Activated naive CD4-positive, alpha-beta T cell treated with anti-CD3 and anti-CD28 coated beads, Interleukin-2, amount 50 U/mL, for 72 hours (primary cell): ENCODE measurements around the gene RSPH1. TPM values are rescaled to one million over a fixed set of nuclear protein-coding genes. Genes with fewer than 3 reads are reported as not detected.

Source experiments
- ATAC-seq, 2 donors: fragments of 150-1000 bp; cut with Tn5 transposase; 2 replicates each; pipeline ENCODE4 v1.10.0; 2021; ENCODE audit warnings: mild to moderate bottlenecking in 2 of 2, moderate library complexity in 2 of 2
- DNase-seq, 2 donors: peaks; one replicate each; pipeline ENCODE4 v3.0.0; 2021 to 2022; ENCODE audit warnings: low spot score in 2 of 2
- H3K27ac Mint-ChIP-seq, 2 donors: one replicate each; pipeline ENCODE4 v1.8.0; 2022; ENCODE audit warnings: mild to moderate bottlenecking in 2 of 2, mixed read lengths in 2 of 2
- H3K36me3 Mint-ChIP-seq, 2 donors: one replicate each; pipeline ENCODE4 v1.8.0; 2022; ENCODE audit warnings: mixed read lengths in 2 of 2
- H3K9me3 Mint-ChIP-seq, 2 donors: one replicate each; pipeline ENCODE4 v1.8.0; 2022; ENCODE audit warnings: mixed read lengths in 2 of 2
- total RNA-seq, 2 donors: library from RNA; stranded (reverse); gene quantifications; one replicate each; pipeline ENCODE4 v1.2.3, GENCODE V29; 2022

RSPH1 gene
- total RNA-seq, 2 donors from 2014 or later: 0.11 to 0.33 TPM

DNA sequence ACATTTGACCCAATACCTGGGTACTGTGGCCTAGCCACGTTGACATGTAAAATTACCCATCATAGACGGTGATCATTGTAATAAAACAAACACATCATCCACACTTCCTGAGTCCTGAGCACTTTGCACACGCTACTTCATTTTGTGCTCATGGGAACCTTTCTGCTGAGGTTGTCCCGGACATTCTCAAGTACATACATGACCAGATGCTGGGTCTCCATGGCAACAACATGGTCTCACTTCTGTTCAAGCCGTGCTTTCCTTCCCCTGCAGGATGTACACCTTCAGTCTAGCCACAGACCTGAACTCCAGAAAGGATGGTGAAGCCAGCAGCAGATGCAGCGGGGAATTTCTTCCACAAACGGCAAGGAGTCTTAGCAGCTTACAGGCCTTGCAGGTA is 69.6 kb downstream of the RSPH1 start:
- no peak for ATAC-seq
- Mint-ChIP-seq H3K36me3 (peaks cover 17 to 69% of the 10 kb centered on the region in 2 donors), H3K9me3 (no peaks in the 10 kb centered on the region), H3K27ac (no peak overlapping the region)
- no peak for DNase-seq

DNA sequence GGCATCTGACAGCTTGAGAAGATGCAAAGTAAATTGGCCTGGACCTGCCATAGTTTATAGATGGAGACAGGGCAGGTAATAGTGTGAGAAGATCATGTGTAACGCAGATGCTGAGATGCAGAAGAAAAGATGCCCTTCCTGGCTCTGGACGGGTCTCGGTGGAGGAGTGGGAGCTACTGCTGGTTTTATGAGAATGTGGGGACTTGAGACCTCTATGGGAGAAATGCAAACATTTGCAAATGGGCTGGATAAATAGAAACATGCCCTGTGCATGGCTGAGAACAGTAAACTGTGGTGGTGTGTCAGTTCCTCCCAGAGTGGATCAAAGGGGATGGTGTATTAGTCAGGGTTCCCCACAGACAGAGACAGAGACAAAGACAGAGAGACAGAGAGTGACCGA is 70.4 kb downstream of the RSPH1 start:
- Mint-ChIP-seq H3K36me3 (peaks cover 17 to 70% of the 10 kb centered on the region in 2 donors), H3K9me3 (no peaks in the 10 kb centered on the region), H3K27ac (peak overlapping the region; percentile 84 to 85)
- ATAC-seq (peak; percentile 72 to 80), DNase-seq (peak; percentile 33 to 55)

DNA sequence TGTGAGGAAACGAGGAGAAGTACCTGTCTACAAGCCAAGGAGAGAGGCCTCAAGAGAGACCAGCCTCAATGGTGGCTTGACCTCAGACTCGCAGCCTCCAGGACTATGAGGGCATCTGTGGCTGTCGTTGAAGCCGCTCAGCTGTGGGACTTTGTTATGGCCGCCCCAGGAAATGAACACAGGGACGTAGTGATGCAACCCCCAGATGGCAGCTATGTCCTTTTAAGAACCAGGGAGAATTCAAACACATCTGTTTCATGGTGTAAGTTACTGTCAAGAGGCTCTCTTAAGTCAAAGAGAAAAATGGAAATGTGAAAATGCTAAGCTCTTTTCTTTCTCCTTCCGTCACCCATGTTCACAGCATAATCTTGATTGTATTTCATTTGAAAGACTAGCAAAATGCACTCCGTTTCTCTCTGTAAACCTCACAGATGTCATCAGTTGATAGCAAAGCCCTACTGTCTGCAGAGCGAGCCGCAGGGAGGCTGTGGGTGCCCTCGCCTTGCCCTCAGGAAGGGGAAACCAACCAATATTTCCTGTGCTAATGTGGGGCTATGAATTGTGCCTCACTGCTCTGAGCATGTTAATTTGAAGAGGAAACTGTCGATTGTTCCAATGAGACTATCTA is 71.0 kb downstream of the RSPH1 start:
- Mint-ChIP-seq H3K36me3 (peaks cover 17 to 76% of the 10 kb centered on the region in 2 donors), H3K27ac (peak overlapping the region; percentile 84 to 95), H3K9me3 (no peaks in the 10 kb centered on the region)
- ATAC-seq (peak; percentile 58 to 61), DNase-seq (peak; percentile 44 to 72)

DNA sequence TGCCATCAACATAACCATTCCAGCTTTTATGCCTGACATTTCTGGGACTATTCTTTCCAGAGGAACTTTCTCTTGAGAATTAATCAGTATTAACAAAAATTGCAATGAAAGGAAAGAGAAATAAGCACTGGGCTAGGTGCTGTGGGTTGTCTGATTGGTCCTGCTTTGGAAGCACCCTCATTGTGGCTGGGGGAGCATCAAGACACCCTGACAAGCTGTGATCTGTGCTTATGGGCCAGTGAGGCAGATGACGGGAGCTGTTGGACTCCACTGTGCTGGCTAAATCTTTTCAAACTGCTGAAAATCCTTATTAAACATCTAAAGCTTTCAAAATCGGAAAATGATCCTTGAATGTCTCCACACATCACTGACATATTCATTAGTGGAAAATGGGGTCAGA is 72.3 kb downstream of the RSPH1 start:
- Mint-ChIP-seq H3K9me3 (peaks cover 0 to 9% of the 10 kb centered on the region in 2 donors), H3K27ac (peak overlapping the region in 1 of 2 donors; percentile 84), H3K36me3 (peaks cover 29 to 85% of the 10 kb centered on the region in 2 donors)
- ATAC-seq (no peak), DNase-seq (no peak)

DNA sequence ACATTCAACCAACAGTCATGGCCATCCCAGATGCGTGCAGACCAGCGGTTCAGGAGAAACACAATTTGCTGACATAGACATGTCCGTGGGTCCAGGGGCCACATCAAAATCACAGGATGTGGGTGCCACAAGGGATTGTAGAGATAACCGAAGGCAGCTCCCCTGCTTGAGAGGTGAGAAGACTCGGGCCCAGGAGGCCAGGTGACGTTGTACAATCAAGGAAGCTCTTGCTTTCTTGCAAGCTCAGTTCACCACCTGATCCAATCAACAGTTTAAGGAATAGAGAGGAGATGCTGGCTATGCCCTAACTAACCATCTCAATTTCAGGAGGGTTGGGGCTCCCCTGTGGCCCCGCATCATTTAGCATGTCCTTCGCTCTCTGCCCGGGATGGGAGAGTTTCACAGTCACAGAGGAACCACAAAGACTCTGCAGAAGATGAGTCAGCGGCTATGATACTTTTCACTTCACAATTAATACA is 72.8 kb downstream of the RSPH1 start:
- Mint-ChIP-seq H3K36me3 (peaks cover 33 to 88% of the 10 kb centered on the region in 2 donors), H3K9me3 (peaks cover 0 to 9% of the 10 kb centered on the region in 2 donors), H3K27ac (peak overlapping the region; percentile 57 to 84)
- ATAC-seq: peak; percentile 69 to 72
- DNase-seq: peak; percentile 58 to 75

Other genes starting within 250 kb of the RSPH1 start
- gene TFF3, start 180.8 kb downstream of the RSPH1 start, total RNA-seq: not detected
- gene TFF2, start 145.2 kb downstream of the RSPH1 start, total RNA-seq: not detected
- not detected for gene TFF1, start 129.7 kb downstream of the RSPH1 start, total RNA-seq
- gene TMPRSS3, start 100.2 kb downstream of the RSPH1 start, total RNA-seq: 10 to 100 TPM in 1 of 2 donors, 1 to 10 TPM in 1; 9.8 to 68.6 TPM
- gene UBASH3A, start 92.3 kb downstream of the RSPH1 start, total RNA-seq: 10 to 100 TPM; 13.0 to 51.9 TPM
- gene SLC37A1, start 17.6 kb upstream of the RSPH1 start, total RNA-seq: 10 to 100 TPM; 15.2 to 20.6 TPM
- 1 to 10 TPM; 4.2 to 7.9 TPM for gene PDE9A, start 157.4 kb upstream of the RSPH1 start, total RNA-seq